GM12872 (cell line): Measurements from ENCODE around the gene MYRIP.

Experiments used
- TF ChIP-seq, protein P1 (sequence below): IDR thresholded peaks from 3 replicates; pipeline ENCODE4 v1.5.1; 2011; ENCODE audit warnings: low read depth, mild to moderate bottlenecking, low read length, moderate library complexity; ENCODE audit not compliant: insufficient read depth

MYRIP gene

DNA sequence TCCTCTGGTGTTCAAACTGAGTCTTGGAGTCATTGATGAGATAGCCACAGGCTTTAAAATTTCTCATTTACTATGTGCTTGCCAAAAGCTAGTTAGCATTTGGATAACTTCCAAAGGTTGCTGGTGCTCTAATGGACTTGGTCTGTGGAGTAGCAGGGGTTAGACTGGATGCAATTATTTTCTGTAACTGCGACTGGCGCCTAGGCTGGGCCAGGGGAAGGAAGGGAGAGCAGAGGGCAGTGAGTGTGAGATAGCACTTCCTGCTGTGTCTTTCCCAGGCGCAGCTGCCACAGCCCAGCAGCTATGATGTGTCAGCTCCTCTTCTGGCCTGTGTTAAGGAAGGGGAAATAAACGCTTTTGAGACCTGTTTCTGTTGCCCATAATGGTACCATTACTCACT lies 98.6 kb downstream of the MYRIP start:
- TF ChIP-seq, protein P1, sequence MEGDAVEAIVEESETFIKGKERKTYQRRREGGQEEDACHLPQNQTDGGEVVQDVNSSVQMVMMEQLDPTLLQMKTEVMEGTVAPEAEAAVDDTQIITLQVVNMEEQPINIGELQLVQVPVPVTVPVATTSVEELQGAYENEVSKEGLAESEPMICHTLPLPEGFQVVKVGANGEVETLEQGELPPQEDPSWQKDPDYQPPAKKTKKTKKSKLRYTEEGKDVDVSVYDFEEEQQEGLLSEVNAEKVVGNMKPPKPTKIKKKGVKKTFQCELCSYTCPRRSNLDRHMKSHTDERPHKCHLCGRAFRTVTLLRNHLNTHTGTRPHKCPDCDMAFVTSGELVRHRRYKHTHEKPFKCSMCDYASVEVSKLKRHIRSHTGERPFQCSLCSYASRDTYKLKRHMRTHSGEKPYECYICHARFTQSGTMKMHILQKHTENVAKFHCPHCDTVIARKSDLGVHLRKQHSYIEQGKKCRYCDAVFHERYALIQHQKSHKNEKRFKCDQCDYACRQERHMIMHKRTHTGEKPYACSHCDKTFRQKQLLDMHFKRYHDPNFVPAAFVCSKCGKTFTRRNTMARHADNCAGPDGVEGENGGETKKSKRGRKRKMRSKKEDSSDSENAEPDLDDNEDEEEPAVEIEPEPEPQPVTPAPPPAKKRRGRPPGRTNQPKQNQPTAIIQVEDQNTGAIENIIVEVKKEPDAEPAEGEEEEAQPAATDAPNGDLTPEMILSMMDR, result no peak

GRCh38 chr3:39910135-39910534 lies 100.7 kb downstream of the MYRIP start:
- TF ChIP-seq, protein P1, result no peak

DNA sequence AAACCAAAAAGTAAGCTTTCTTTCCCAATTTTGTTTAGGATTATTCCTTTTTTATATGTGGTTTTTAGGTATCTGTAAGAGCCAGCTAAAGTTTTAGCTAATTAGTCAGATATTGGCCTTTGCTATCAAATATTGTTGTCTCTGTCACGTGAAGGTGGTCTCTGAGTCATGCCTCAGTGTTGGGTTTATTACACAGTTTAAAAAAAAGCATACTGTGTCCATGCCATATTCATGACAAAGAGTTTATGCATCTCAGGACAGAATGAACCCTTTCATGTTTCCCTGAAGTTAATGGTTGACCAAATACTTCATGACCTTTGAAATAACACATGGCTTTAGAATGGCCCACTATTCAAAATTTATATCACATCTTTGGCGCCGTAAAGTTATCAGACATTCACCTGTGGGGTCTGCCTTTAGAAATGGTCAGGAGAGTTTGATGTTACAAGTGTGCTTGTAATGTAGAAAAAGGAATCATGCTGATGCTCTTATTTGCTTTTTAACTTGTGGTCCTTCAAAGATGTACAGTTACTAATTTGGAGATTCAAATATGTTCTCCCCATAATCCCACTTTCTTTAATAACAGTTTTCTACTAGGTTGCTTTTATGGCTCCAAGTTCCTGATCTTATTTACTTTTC lies 101.5 kb downstream of the MYRIP start:
- TF ChIP-seq, protein P1, result no peak

DNA sequence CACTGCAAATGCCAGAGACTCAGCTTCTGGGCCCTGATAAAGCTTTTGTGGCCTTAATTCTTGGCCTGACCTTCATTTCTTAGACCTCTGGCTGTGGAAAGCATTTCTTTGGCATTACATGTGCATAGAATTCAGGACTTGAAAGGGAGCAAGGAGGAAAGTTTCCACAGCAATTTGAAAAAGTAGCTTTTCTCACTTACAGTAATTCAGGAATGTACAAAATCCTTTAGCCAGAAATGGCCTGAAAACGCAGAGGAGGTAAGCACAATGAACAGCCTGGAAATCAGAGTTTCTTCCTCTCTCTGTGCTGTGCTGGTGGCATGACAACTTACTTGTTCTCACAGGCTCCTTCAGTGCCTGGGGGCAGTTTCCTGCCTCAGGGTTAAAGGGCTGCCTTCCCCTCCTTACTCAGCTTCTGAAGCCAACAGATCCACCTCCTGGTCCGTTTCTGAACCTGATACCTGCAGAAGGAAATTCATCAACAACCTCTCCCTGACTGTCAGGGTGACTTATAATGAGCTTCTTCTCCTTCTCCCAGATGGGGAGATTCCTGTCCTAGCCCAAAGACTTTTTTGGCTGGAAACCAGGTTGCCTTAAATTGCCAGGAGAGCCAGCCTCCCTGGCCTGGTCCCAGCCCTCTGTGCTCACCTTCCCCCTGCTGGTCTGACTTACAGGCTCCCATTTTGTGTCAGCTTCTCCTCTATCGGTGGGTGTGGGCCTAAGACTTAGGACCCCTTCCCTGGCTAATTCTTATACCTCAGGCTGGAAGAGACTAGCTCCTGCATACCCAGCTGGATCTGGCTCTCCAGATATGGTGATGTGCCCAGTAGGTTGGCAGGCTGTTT lies 102.3 kb downstream of the MYRIP start:
- TF ChIP-seq, protein P1, result no peak

- TF ChIP-seq, protein P1, result no peak
These were observed 105.6 kb downstream of the MYRIP start for GRCh38 chr3:39915027-39915426.

- TF ChIP-seq, protein P1, result no peak
These were observed 107.8 kb downstream of the MYRIP start for GRCh38 chr3:39917065-39917773.

DNA sequence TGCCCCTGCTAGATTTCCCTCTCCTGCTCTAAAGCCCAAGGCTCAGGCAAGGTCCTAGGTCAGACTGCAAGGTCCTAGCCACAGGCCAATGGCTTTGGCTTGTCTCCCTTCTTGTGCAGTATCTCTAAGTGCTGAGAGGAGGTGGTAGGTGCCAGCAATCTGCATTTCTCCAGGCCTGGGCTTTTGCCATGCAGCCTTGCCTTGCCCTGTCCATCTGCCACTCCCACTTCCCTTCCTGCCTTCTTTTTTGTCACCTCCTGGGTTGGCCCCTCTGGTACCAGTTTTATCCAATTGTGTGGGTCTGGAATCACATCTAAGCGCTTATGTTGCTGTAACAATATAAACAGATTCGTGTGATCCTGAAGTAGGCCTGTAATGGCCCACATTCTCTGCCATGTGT lies 109.9 kb downstream of the MYRIP start:
- TF ChIP-seq, protein P1, result no peak
